GM21360 (cell line): Measurements from ENCODE around the gene TXN.

Experiments
- ATAC-seq: cut with Tn5 transposase; IDR thresholded peaks from one replicate; pipeline ENCODE4 v1.9.1; 2021; ENCODE audit warnings: mild to moderate bottlenecking, moderate library complexity; ENCODE audit not compliant: unreplicated experiment

The TXN gene

GRCh38 chr9:110256380-110257096 lies at the start of gene TXN:
Gene TXN (minus strand): TSS chr9:110256507. CDS start chr9:110256435, 72 bp downstream.
- peak; percentile 69 for ATAC-seq

GRCh38 chr9:110303133-110303532 lies 46.8 kb upstream of the TXN start:
- no peak for ATAC-seq

- no peak for ATAC-seq
Observed at GRCh38 chr9:110298043-110298605, 41.8 kb upstream of the TXN start.

GRCh38 chr9:110293248-110293647 lies 36.9 kb upstream of the TXN start:
- ATAC-seq: no peak

GRCh38 chr9:110291921-110292557 lies 35.7 kb upstream of the TXN start:
- ATAC-seq: no peak

- ATAC-seq: no peak
Observed at GRCh38 chr9:110290001-110290400, 33.7 kb upstream of the TXN start.

- no peak for ATAC-seq
Observed at GRCh38 chr9:110288503-110288902, 32.2 kb upstream of the TXN start.

- ATAC-seq: no peak
Observed at GRCh38 chr9:110287289-110287680, 31.0 kb upstream of the TXN start.

GRCh38 chr9:110284211-110284844 lies 28.0 kb upstream of the TXN start:
- no peak for ATAC-seq

GRCh38 chr9:110283751-110284150 lies 27.4 kb upstream of the TXN start:
- no peak for ATAC-seq

GRCh38 chr9:110282739-110283081 lies 26.4 kb upstream of the TXN start:
- no peak for ATAC-seq

GRCh38 chr9:110282018-110282738 lies 25.9 kb upstream of the TXN start:
- ATAC-seq: no peak

- no peak for ATAC-seq
Observed at GRCh38 chr9:110278080-110278707, 21.9 kb upstream of the TXN start.

- no peak for ATAC-seq
Observed at GRCh38 chr9:110276781-110277180, 20.5 kb upstream of the TXN start.

GRCh38 chr9:110270211-110270995 lies 14.1 kb upstream of the TXN start:
- no peak for ATAC-seq

GRCh38 chr9:110266795-110267194 lies 10.5 kb upstream of the TXN start:
- no peak for ATAC-seq

GRCh38 chr9:110261632-110262031 lies 5.3 kb upstream of the TXN start:
- ATAC-seq: no peak

GRCh38 chr9:110260911-110261310 lies 4.6 kb upstream of the TXN start:
- no peak for ATAC-seq

- ATAC-seq: no peak
Observed at GRCh38 chr9:110259566-110259965, 3.3 kb upstream of the TXN start.

GRCh38 chr9:110258690-110259091 lies 2.4 kb upstream of the TXN start:
- no peak for ATAC-seq
